HCT116 (cell line): ENCODE results near the gene TMEM214.

Experiments used
- CEBPB ChIP-seq: IDR thresholded peaks from 2 replicates; pipeline ENCODE4 v1.6.1; 2012; ENCODE audit warnings: low read depth
- CTCF ChIP-seq, 3 experiments: fragments of 200-600 bp in 1 of 3; sonication (generic) in 1 of 3; IDR thresholded peaks in 2 of 3; conservative IDR thresholded peaks in 1 of 3; 2 replicates each; pipeline ENCODE4 v1.5.1; 2012 to 2017; ENCODE audit warnings: low read depth in 2 of 3, low read length in 2 of 3, antibody characterized with exemption in 1 of 3, borderline replicate concordance in 1 of 3, control low read depth in 1 of 3, mild to moderate bottlenecking in 1 of 3, mixed read lengths in 1 of 3, mixed run types in 1 of 3, moderate library complexity in 1 of 3; ENCODE audit not compliant: insufficient read depth in 1 of 3
- EGR1 ChIP-seq: IDR thresholded peaks from 2 replicates; pipeline ENCODE4 v1.6.1; 2012; ENCODE audit warnings: low read depth
- ELF1 ChIP-seq: IDR thresholded peaks from 2 replicates; pipeline ENCODE4 v1.6.1; 2012; ENCODE audit warnings: low read depth, borderline replicate concordance
- EZH2 ChIP-seq: fragments of 200-600 bp; sonication (generic); IDR thresholded peaks from 2 replicates; pipeline ENCODE4 v1.6.1; 2017; ENCODE audit warnings: antibody characterized with exemption, mixed run types
- MAX ChIP-seq: IDR thresholded peaks from 2 replicates; pipeline ENCODE4 v1.6.1; 2012
- POLR2A ChIP-seq: IDR thresholded peaks from 2 replicates; pipeline ENCODE4 v1.7.0; 2011; ENCODE audit warnings: borderline replicate concordance; ENCODE audit not compliant: insufficient read depth, insufficient read length; ENCODE audit errors: extremely low read depth
- POLR2AphosphoS5 ChIP-seq: IDR thresholded peaks from 2 replicates; pipeline ENCODE4 v1.6.1; 2011; ENCODE audit warnings: mild to moderate bottlenecking, low read depth, low read length, moderate library complexity
- RAD21 ChIP-seq: IDR thresholded peaks from 2 replicates; pipeline ENCODE4 v1.6.1; 2012; ENCODE audit warnings: low read depth, mild to moderate bottlenecking
- TCF7L2 ChIP-seq: IDR thresholded peaks from 2 replicates; pipeline ENCODE4 v1.7.0; 2011; ENCODE audit warnings: borderline replicate concordance, inconsistent platforms; ENCODE audit not compliant: insufficient read depth, insufficient read length; ENCODE audit errors: extremely low read depth
- ZBTB33 ChIP-seq: IDR thresholded peaks from 2 replicates; pipeline ENCODE4 v1.6.1; 2011; ENCODE audit warnings: mild to moderate bottlenecking, low read length, moderate library complexity; ENCODE audit not compliant: insufficient replicate concordance; ENCODE audit errors: extremely low read depth
- ZFX ChIP-seq: fragments of 450-650 bp; IDR thresholded peaks from 2 replicates; pipeline ENCODE4 v1.6.1; 2017
- ZNF274 ChIP-seq: fragments of 200-500 bp; sonication (Bioruptor generic); IDR thresholded peaks from 2 replicates; pipeline ENCODE4 v1.6.1; 2014; ENCODE audit warnings: mild to moderate bottlenecking, low read depth, low read length, inconsistent platforms

- TF ChIP-seq TCF7L2 (no peak), ELF1 (no peak), CTCF (IDR thresholded peaks at IDR 0.05 in 2 of 3, conservative IDR thresholded peaks at IDR 0.05 in 1 of 3; ENCODE audit: borderline replicate concordance in 1 of 3, insufficient read depth in 1 of 3, low read depth in 2 of 3, low read length in 2 of 3) (no peak), POLR2A (no peak), POLR2AphosphoS5 (no peak), EGR1 (no peak), EZH2 (no peak), ZNF274 (no peak), RAD21 (no peak), MAX (no peak), ZBTB33 (no peak), ZFX (no peak), CEBPB (no peak)
These were observed 44.5 kb downstream of the TMEM214 start for GRCh38 chr2:27077231-27077630.
